ENCODE data around the gene VN1R2. TPM values are rescaled to one million over a fixed set of nuclear protein-coding genes. Genes with fewer than 3 reads are reported as not detected.
"Not testable (repeated sequence)": the region's sequence is repeated elsewhere in the genome, so short reads cannot be mapped to it uniquely, and the experiment has no call there.

The VN1R2 gene
- total and polyA plus RNA-seq, 2 experiments from 2014 or later, result not detected

DNA sequence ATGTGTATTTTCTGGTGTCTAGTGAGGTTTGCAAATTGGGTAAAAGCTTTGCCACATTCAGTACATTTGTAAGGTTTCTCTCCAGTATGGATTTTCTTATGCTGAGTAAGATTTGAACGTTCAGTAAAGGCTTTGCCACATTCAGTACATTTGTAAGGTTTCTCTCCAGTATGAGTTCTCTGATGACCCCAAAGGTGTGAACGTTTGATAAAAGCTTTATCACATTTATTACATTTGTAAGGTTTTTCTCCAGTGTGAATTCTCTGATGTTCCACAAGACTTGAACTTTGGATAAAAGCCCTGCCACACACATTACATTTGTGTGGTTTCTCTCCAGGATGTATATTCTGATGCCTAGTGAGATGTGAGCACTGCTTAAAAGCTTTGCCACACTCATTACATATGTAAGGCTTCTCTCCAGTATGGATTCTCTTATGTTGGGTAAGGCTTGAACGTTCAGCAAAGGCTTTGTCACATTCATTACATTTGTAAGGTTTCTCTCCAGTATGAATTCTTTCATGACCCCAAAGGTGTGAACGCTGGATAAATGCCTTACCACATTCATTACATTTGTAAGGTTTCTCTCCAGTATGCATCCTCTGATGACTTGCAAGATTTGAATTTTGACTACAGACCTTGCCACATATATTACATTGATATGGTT lies 20.8 kb upstream of the VN1R2 start:
- Histone ChIP-seq H3K4me1 (ENCODE audit: insufficient read depth) (no peaks in the 10 kb centered on the region), H3K27me3 (replicated peaks; ENCODE audit: insufficient read depth) (no peaks in the 10 kb centered on the region), H4K20me1 (ENCODE audit: insufficient read depth) (no peaks in the 10 kb centered on the region), H3K9ac (no peak overlapping the region), H2AFZ (no peak overlapping the region), H3K79me2 (ENCODE audit: insufficient read depth) (no peaks in the 10 kb centered on the region), H3K9me3 (ENCODE audit: low read depth) (peaks cover 16% of the 10 kb centered on the region), H3K36me3 (ENCODE audit: low read depth) (peaks cover 55% of the 10 kb centered on the region), H3K4me3 (no peak overlapping the region), H3K9me2 (ENCODE audit: insufficient read depth) (no peaks in the 10 kb centered on the region), H3K27ac (no peak overlapping the region), H3K4me2 (ENCODE audit: unreplicated experiment) (no peak overlapping the region), H3F3A (ENCODE audit: insufficient read depth) (no peaks in the 10 kb centered on the region)
- TF ChIP-seq EZH2 (IDR thresholded peaks at IDR 0.05; ENCODE audit: insufficient read depth, poor library complexity, severe bottlenecking), result no peak
- no peak for TF ChIP-seq EZH2phosphoT487 (IDR thresholded peaks at IDR 0.05; ENCODE audit: insufficient read depth, low read depth)
- in situ Hi-C loops (cut with MboI), result no loop called here
- WGBS, 2 experiments (ENCODE audit: low coverage in 1 of 2, low lambda C conversion rate in 2 of 2, missing lambda C conversion rate in 2 of 2), result 91 to 94% methylated on average over 4 of the region's 4 CpGs
- DNase-seq, result no peak

GRCh38 chr19:53246498-53246897 lies 11.6 kb upstream of the VN1R2 start:
- H3K4me3 ChIP-seq, result no peak overlapping the region
- H3F3A ChIP-seq (ENCODE audit: insufficient read depth), result no peaks in the 10 kb centered on the region
- no peak overlapping the region for H3K9ac ChIP-seq
- H4K20me1 ChIP-seq (ENCODE audit: insufficient read depth), result no peaks in the 10 kb centered on the region
- H3K27me3 ChIP-seq (replicated peaks; ENCODE audit: insufficient read depth), result no peaks in the 10 kb centered on the region
- H3K9me2 ChIP-seq (ENCODE audit: insufficient read depth), result no peaks in the 10 kb centered on the region
- 94 to 95% methylated on average over 1 of the region's 1 CpG for WGBS, 2 experiments (ENCODE audit: low coverage in 1 of 2, low lambda C conversion rate in 2 of 2, missing lambda C conversion rate in 2 of 2)
- H3K36me3 ChIP-seq (ENCODE audit: low read depth), result peaks cover 77% of the 10 kb centered on the region
- no peak overlapping the region for H3K4me2 ChIP-seq (ENCODE audit: unreplicated experiment)
- no peak for DNase-seq
- no peaks in the 10 kb centered on the region for H3K4me1 ChIP-seq (ENCODE audit: insufficient read depth)
- H3K27ac ChIP-seq, result no peak overlapping the region
- no peaks in the 10 kb centered on the region for H3K79me2 ChIP-seq (ENCODE audit: insufficient read depth)
- H3K9me3 ChIP-seq (ENCODE audit: low read depth), result peaks cover 16% of the 10 kb centered on the region
- H2AFZ ChIP-seq, result no peak overlapping the region
- in situ Hi-C loops (cut with MboI), result no loop called here
- TF ChIP-seq EZH2 (IDR thresholded peaks at IDR 0.05; ENCODE audit: insufficient read depth, poor library complexity, severe bottlenecking), result no peak
- no peak for TF ChIP-seq EZH2phosphoT487 (IDR thresholded peaks at IDR 0.05; ENCODE audit: insufficient read depth, low read depth)

DNA sequence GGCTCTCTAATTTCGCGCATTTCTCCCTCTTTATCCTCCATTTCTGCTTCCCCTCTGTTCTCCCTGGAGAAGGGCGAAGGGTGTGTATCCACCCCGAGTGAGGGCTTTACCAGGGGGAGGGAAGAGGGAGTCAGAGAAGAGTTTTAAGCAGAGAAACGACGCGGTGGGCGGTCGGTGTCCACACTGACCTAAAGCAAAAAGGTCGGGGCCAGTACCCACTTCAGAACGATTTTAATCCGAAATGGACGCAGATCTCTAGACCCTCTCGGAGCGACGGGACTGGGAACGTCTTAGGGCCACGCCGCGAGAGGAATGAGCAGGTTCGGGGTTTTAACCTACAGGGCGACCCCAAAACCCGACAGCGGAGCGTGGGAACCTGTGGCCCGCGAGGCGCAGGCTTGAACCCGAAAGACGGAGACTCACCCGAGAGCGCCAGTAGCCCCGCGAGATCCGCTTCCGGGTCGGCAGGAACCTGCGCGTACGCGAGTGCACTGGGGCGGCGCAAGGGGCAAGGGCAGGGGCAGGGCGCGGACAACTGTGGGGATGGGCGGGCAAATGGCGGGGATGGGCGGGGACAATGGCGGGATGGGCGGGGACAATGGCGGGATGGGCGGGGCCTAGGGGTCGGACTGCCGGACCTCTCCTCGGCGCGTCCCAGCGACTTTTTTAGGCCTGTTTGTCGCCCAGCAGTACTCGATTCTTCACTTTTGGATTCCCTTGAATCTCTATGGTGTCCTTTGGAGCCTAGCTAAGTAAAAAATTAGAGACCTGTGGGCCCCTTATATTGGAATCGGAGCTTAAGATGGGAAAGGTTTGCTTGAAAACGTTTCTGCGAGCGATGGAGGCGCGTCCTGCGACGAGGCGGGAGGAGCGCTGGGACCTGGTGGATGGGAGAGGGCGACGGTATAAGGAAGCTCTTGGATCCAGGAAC lies 3.4 kb upstream of the VN1R2 start, which contains the start of gene ZNF677:
Gene ZNF677, minus strand, starts transcription at position 463 of the 931 bp plus-strand sequence. CDS start 3,323 bp downstream, outside the sequence.
- peak within 1 kb of the TSS; percentile 100 for H2AFZ ChIP-seq
- H3K36me3 ChIP-seq (ENCODE audit: low read depth), result peaks cover 28% of the 10 kb centered on the region
- no peaks in the 10 kb centered on the region for H3K9me2 ChIP-seq (ENCODE audit: insufficient read depth)
- H3K9ac ChIP-seq, result peak within 1 kb of the TSS; percentile 91
- peaks cover 3% of the 10 kb centered on the region; the same call in 1 of the 2 replicates for H3K4me1 ChIP-seq (ENCODE audit: insufficient read depth)
- no peaks in the 10 kb centered on the region for H3F3A ChIP-seq (ENCODE audit: insufficient read depth)
- DNase-seq, result peak; percentile 96
- 2 to 5% methylated on average over 42 to 65 of the region's 72 CpGs for WGBS, 2 experiments (ENCODE audit: low coverage in 1 of 2, low lambda C conversion rate in 2 of 2, missing lambda C conversion rate in 2 of 2)
- no peaks in the 10 kb centered on the region for H4K20me1 ChIP-seq (ENCODE audit: insufficient read depth)
- peak within 1 kb of the TSS; percentile 92 for H3K4me3 ChIP-seq
- peaks cover 19% of the 10 kb centered on the region; the same call in 1 of the 2 replicates for H3K79me2 ChIP-seq (ENCODE audit: insufficient read depth)
- TF ChIP-seq EZH2phosphoT487 (IDR thresholded peaks at IDR 0.05; ENCODE audit: insufficient read depth, low read depth) (no peak), EZH2 (IDR thresholded peaks at IDR 0.05; ENCODE audit: insufficient read depth, poor library complexity, severe bottlenecking) (no peak)
- in situ Hi-C loops (cut with MboI), result no loop called here
- no peaks in the 10 kb centered on the region for H3K9me3 ChIP-seq (ENCODE audit: low read depth)
- H3K4me2 ChIP-seq (ENCODE audit: unreplicated experiment), result peak within 1 kb of the TSS; percentile 94
- no peaks in the 10 kb centered on the region for H3K27me3 ChIP-seq (replicated peaks; ENCODE audit: insufficient read depth)
- peak within 1 kb of the TSS; percentile 72 for H3K27ac ChIP-seq

DNA sequence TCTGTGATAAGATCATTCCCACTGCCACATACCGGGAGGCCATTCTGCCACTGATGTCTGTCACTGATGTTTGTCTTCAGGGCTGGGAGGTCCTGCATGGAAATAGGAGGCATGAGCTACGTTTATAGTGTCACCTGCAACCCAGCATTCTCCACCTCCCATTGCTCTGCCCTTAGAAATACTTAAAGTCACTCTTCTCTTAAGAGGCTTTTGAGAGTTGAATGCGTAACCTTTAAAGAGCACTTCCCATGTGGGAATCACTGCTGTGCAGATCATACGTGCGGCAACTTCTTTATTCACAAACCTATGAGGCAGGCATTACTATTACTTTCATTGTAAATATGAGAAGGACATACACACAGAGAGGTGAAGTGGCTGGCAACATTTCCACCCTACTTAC lies 9.5 kb downstream of the VN1R2 start, which contains the start of gene VN1R4:
Gene VN1R4, minus strand, starts transcription at position 101 of the 400 bp plus-strand sequence. Its CDS starts 58 bp downstream, at position 43.
- H3K4me1 ChIP-seq (ENCODE audit: insufficient read depth); H3K27ac ChIP-seq; H3K9me3 ChIP-seq (ENCODE audit: low read depth); H3K79me2 ChIP-seq (ENCODE audit: insufficient read depth); H4K20me1 ChIP-seq (ENCODE audit: insufficient read depth); H3K36me3 ChIP-seq (ENCODE audit: low read depth); H3K9ac ChIP-seq; H3K27me3 ChIP-seq (replicated peaks; ENCODE audit: insufficient read depth); H3K4me3 ChIP-seq; H3K4me2 ChIP-seq (ENCODE audit: unreplicated experiment); in situ Hi-C loops (cut with MboI); H2AFZ ChIP-seq; H3F3A ChIP-seq (ENCODE audit: insufficient read depth); DNase-seq; H3K9me2 ChIP-seq (ENCODE audit: insufficient read depth): not testable (repeated sequence)
- 46 to 51% methylated on average over 4 of the region's 5 CpGs for WGBS, 2 experiments (ENCODE audit: low coverage in 1 of 2, low lambda C conversion rate in 2 of 2, missing lambda C conversion rate in 2 of 2)

DNA sequence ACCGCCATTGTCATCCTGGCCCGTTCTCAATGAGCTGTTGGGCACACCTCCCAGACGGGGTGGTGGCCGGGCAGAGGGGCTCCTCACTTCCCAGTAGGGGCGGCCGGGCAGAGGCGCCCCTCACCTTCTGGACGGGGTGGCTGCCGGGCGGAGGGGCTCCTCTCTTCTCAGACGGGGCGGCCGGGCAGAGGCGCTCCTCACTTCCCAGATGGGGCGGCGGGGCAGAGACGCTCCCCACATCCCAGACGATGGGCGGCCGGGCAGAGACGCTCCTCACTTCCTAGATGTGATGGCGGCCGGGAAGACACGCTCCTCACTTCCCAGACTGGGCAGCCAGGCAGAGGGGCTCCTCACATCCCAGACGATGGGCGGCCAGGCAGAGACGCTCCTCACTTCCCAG lies 11.8 kb downstream of the VN1R2 start:
- in situ Hi-C loops (cut with MboI); H2AFZ ChIP-seq; H3K4me3 ChIP-seq; H3K4me2 ChIP-seq (ENCODE audit: unreplicated experiment); H3K36me3 ChIP-seq (ENCODE audit: low read depth); H3K9me2 ChIP-seq (ENCODE audit: insufficient read depth); H3K27me3 ChIP-seq (replicated peaks; ENCODE audit: insufficient read depth); DNase-seq; H3K79me2 ChIP-seq (ENCODE audit: insufficient read depth); H3F3A ChIP-seq (ENCODE audit: insufficient read depth); H3K27ac ChIP-seq; H3K9ac ChIP-seq; H4K20me1 ChIP-seq (ENCODE audit: insufficient read depth); H3K9me3 ChIP-seq (ENCODE audit: low read depth); H3K4me1 ChIP-seq (ENCODE audit: insufficient read depth): not testable (repeated sequence)
- WGBS, 2 experiments (ENCODE audit: low coverage in 1 of 2, low lambda C conversion rate in 2 of 2, missing lambda C conversion rate in 2 of 2), result 65 to 76% methylated on average over 8 to 24 of the region's 27 CpGs
